Sigmoid colon (tissue), 7 donors: ENCODE data around the gene HOXA6. TPM values are rescaled to one million over a fixed set of nuclear protein-coding genes. Genes with fewer than 3 reads are reported as not detected.

ENCODE experiments used
- DNase-seq: peaks from one replicate; pipeline ENCODE4 v3.0.0-alpha.2; 2019
- H3K27ac ChIP-seq, 4 donors: fragments of 200-600 bp; sonication (generic); one replicate each; pipeline ENCODE4 v1.5.1; 2016 to 2019; ENCODE audit warnings: mild to moderate bottlenecking in 1 of 4
- H3K27me3 ChIP-seq, 3 donors: fragments of 200-600 bp; sonication (generic); one replicate each; pipeline ENCODE4 v1.5.1; 2019; ENCODE audit warnings: mild to moderate bottlenecking in 1 of 3
- H3K36me3 ChIP-seq, 4 donors: fragments of 200-600 bp; sonication (generic); one replicate each; pipeline ENCODE4 v1.5.1; 2016 to 2019
- H3K4me1 ChIP-seq, 4 donors: fragments of 200-600 bp; sonication (generic); one replicate each; pipeline ENCODE4 v1.5.1; 2017 to 2019
- H3K4me3 ChIP-seq, 4 donors: fragments of 200-600 bp; sonication (generic); one replicate each; pipeline ENCODE4 v1.5.1; 2017 to 2019; ENCODE audit warnings: mild to moderate bottlenecking in 2 of 4, moderate library complexity in 1 of 4
- H3K9me3 ChIP-seq, 4 donors: fragments of 200-600 bp in 3 of 4; sonication (generic) in 3 of 4; one replicate each; pipeline versions ENCODE4 v1.5.1 to v1.6.1; 2013 to 2019
- EP300 ChIP-seq, 4 donors: sonication (generic); formaldehyde crosslinking; IDR thresholded peaks; one replicate each; pipeline ENCODE4 v1.6.1; 2017; ENCODE audit warnings: antibody characterized with exemption in 4 of 4
- POLR2A ChIP-seq, 2 donors: fragments of 450-650 bp; IDR thresholded peaks; one replicate each; pipeline ENCODE4 v1.6.1; 2016; ENCODE audit warnings: antibody characterized with exemption in 2 of 2, mild to moderate bottlenecking in 2 of 2, moderate library complexity in 2 of 2
- POLR2AphosphoS5 ChIP-seq, 4 donors: sonication (generic); formaldehyde crosslinking; IDR thresholded peaks; one replicate each; pipeline ENCODE4 v1.6.1; 2017; ENCODE audit warnings: antibody characterized with exemption in 4 of 4
- WGBS, 2 donors: extraction: QIAGEN DNeasy Blood & Tissue Kit; methylation state at CpG; one replicate each; pipeline ENCODE4 v1.1.7; 2013; 5-methylcytosine and 5-hydroxymethylcytosine counted together
- intact Hi-C: fragments of 100-400 bp; cut with DNase I; formaldehyde crosslinking; loops from one replicate; pipeline ENCODE4 v1.15.1; 2023
- polyA plus RNA-seq, 3 donors: library from polyadenylated mRNA; stranded (reverse); fragments of 200-250 nt; gene quantifications; one replicate each; pipeline ENCODE4 v1.2.3, GENCODE V29; 2013
- total RNA-seq, 4 donors: library from RNA; depleted of rRNA; stranded (reverse); fragments of >200 nt; gene quantifications; one replicate each; pipeline ENCODE4 v1.1.0, GENCODE V29; 2016
- TF ChIP-seq, protein P1 (sequence below), 4 experiments: fragments of 450-650 bp in 3 of 4; fragments of 200-600 bp in 1 of 4; IDR thresholded peaks; one replicate each; pipeline ENCODE4 v1.5.1; 2016 to 2019; ENCODE audit warnings: antibody characterized with exemption in 4 of 4, mild to moderate bottlenecking in 3 of 4, moderate library complexity in 2 of 4
- donor health status: healthy with polysubstance abuse.
- donor health status: Bipolar disorder and iron deficiency.
- donor health status: healthy.

HOXA6 gene
- total and polyA plus RNA-seq, 7 donors: 1.6 to 10.0 (median 4.5) TPM; not detected in 1

DNA sequence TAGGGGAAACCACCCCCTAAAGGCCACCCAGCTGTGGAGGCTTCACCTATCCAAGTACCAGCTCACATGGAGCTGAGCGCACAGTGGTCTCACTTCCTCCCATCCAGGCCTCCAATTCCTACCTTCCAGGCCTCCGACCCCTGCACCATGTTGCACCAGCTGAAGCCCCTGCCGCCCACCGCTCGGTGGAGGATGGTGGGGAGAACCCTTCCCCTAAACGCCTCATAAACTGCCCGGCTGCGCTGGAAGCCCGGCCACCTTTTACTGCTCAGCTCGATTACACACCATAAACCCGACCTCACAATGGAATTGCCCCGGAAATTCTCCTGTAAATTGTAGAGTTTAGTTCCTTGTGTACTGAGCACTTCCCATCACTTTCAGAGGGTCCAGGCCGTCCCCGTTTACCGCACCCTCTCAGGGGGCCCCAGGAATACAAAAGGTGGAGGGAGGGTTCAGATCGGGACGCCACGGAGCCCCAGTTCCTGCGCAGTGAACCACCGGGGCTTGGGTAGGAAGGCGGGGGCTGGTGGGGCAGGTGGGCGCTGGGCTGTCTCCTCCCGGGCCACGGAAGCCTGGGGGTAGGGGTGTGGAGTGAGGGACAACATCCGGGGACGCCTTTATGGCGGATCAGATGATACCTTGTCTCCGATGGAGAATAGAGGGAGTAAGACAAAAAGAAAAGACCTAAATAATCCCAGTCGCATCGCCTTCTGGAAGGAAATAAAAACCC lies 10.3 kb upstream of the HOXA6 start:
- H3K36me3 ChIP-seq: no peaks in the 10 kb centered on the region
- no peak overlapping the region for H3K4me3 ChIP-seq
- H3K9me3 ChIP-seq: no peaks in the 10 kb centered on the region
- intact Hi-C loops: loop anchor here (5.0 kb wide), 2 partner anchors 301 to 1206 kb away; no protein-coding TSS in a partner anchor
- H3K27me3 ChIP-seq: no peaks in the 10 kb centered on the region
- TF ChIP-seq, protein P1, sequence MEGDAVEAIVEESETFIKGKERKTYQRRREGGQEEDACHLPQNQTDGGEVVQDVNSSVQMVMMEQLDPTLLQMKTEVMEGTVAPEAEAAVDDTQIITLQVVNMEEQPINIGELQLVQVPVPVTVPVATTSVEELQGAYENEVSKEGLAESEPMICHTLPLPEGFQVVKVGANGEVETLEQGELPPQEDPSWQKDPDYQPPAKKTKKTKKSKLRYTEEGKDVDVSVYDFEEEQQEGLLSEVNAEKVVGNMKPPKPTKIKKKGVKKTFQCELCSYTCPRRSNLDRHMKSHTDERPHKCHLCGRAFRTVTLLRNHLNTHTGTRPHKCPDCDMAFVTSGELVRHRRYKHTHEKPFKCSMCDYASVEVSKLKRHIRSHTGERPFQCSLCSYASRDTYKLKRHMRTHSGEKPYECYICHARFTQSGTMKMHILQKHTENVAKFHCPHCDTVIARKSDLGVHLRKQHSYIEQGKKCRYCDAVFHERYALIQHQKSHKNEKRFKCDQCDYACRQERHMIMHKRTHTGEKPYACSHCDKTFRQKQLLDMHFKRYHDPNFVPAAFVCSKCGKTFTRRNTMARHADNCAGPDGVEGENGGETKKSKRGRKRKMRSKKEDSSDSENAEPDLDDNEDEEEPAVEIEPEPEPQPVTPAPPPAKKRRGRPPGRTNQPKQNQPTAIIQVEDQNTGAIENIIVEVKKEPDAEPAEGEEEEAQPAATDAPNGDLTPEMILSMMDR (IDR thresholded peaks at IDR 0.05): no peak
- TF ChIP-seq POLR2AphosphoS5 (IDR thresholded peaks at IDR 0.05): no peak
- TF ChIP-seq POLR2A (IDR thresholded peaks at IDR 0.05): no peak
- no peak for TF ChIP-seq EP300 (IDR thresholded peaks at IDR 0.05)
- peak; percentile 60 for DNase-seq
- 11 to 29% methylated on average over 30 of the region's 30 CpGs for WGBS, 2 donors
- peak overlapping the region in 2 of 4 donors; percentile 83 to 91 for H3K27ac ChIP-seq
- H3K4me1 ChIP-seq: peaks cover 0 to 57% (median 50%) of the 10 kb centered on the region in 4 donors

DNA sequence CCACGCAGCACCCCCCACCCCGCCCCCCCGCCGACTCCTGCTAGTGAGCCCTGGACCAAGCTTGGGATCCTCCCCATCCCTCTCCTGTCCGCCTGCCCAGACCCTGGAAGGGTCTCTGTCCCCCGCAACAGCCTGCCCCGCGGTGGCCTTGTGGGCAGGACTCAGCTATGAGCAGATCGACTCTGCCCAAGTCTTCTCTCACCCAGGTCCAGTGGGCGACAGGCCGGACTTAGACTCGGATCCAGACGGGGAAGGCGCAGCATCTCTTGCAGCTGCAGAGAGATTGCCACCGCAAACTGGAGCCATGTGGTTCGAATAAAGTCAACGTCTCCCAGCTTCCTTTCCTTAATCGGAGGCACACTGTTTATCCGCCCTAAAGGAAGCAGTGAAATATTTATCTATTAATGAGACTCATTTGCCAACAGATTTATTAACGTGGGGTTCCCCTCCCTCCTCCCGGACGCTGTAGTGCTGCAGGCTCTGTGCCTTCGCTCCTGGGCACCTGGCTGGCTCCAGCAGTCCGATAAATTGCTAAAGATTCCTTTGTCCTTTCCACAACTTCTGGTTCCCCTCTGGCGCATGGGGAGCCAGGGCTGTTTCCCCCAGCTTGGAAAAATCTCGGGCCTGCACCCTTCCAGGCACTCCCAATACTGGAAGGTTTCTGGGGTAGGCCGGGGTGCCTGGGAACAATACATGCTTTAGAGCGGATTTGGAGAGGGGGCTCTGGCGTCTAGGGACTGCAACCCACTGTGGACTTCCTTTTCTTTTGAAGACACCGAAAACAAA lies 9.5 kb upstream of the HOXA6 start:
- Histone ChIP-seq H3K4me3 (peak overlapping the region; percentile 51 to 76 (median 64)), H3K27ac (peak overlapping the region in 3 of 4 donors; percentile 83 to 96 (median 91)), H3K4me1 (peaks cover 0 to 56% (median 49%) of the 10 kb centered on the region in 4 donors), H3K36me3 (no peaks in the 10 kb centered on the region), H3K27me3 (no peaks in the 10 kb centered on the region), H3K9me3 (no peaks in the 10 kb centered on the region)
- TF ChIP-seq POLR2A (IDR thresholded peaks at IDR 0.05) (no peak), POLR2AphosphoS5 (IDR thresholded peaks at IDR 0.05) (no peak), EP300 (IDR thresholded peaks at IDR 0.05) (no peak)
- TF ChIP-seq, protein P1 (IDR thresholded peaks at IDR 0.05): no peak
- DNase-seq: peak; percentile 74
- WGBS, 2 donors: 5 to 12% methylated on average over 30 of the region's 30 CpGs
- intact Hi-C loops: loop anchor here (5.0 kb wide), 2 partner anchors 300 to 1205 kb away; no protein-coding TSS in a partner anchor

DNA sequence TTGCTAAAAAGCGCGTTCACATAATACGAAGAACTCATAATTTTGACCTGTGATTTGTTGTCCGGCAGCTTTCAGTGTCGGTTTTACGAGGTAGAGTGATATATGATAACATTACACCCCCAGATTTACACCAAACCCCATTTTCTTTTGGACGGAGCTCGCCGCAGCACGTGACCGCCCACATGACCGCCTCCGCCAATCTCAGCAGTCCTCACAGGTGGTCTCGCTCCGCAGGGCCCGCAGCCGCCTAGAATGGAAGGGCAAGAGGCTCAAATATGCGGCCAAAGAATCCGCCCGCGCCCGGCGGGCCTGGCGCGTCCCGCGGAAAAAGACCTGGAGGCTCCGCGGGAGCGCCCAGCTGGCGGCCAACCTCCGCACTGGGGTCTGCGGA lies 8.9 kb upstream of the HOXA6 start, which contains the start of gene HOXA7:
HOXA7 (minus strand) TSS at position 168 of the 391 bp plus-strand sequence; CDS start at position 38, 130 bp downstream.
- WGBS, 2 donors: 1% methylated on average over 33 of the region's 33 CpGs
- Histone ChIP-seq H3K27me3 (no peaks in the 10 kb centered on the region), H3K36me3 (no peaks in the 10 kb centered on the region), H3K4me3 (peak within 1 kb of the TSS; percentile 51 to 76 (median 64)), H3K9me3 (no peaks in the 10 kb centered on the region), H3K27ac (peak within 1 kb of the TSS in 3 of 4 donors; percentile 83 to 96 (median 91)), H3K4me1 (peaks cover 0 to 53% (median 43%) of the 10 kb centered on the region in 4 donors)
- TF ChIP-seq POLR2A (IDR thresholded peaks at IDR 0.05) (peak; percentile 8 to 39), EP300 (IDR thresholded peaks at IDR 0.05) (no peak), POLR2AphosphoS5 (IDR thresholded peaks at IDR 0.05) (peak; percentile 60 to 79 (median 74))
- TF ChIP-seq, protein P1 (IDR thresholded peaks at IDR 0.05): no peak
- DNase-seq: peak; percentile 96
- intact Hi-C loops: loop anchor here (5.0 kb wide), 2 partner anchors 299 to 1204 kb away; no protein-coding TSS in a partner anchor

DNA sequence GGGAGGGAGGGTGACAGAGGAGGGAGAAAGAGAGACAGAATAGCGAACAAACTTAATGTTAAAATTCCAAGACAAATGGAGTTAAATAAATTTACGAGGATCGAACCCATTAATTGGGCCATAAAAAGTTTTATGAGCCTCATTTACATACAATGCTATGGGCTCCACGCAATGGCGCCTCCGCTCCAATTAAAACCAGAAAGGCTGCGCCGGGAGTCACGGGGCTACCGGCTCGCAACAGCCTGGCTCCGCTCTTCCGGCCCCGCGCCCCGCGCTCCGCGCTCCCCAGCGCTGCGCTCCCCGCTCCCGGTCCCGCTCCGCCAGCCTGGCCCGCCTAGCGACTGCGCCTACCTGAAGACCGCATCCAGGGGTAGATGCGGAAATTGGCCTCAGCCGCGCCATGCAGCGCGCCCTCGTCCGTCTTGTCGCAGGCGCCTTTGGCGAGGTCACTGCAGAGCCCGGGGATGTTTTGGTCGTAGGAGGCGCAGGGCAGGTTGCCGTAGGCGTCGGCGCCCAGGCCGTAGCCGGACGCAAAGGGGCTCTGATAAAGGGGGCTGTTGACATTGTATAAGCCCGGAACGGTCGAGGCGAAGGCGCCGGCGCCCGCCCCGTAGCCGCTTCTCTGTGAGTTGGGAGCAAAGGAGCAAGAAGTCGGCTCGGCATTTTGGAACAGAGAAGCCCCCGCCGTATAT lies 8.4 kb upstream of the HOXA6 start:
- H3K27ac ChIP-seq: peak overlapping the region in 3 of 4 donors; percentile 83 to 96 (median 91)
- peaks cover 0 to 52% (median 38%) of the 10 kb centered on the region in 4 donors for H3K4me1 ChIP-seq
- no peaks in the 10 kb centered on the region for H3K9me3 ChIP-seq
- H3K36me3 ChIP-seq: no peaks in the 10 kb centered on the region
- 1% methylated on average over 63 of the region's 63 CpGs for WGBS, 2 donors
- peak; percentile 80 for DNase-seq
- H3K27me3 ChIP-seq: no peaks in the 10 kb centered on the region
- intact Hi-C loops: loop anchor here (5.0 kb wide), 2 partner anchors 299 to 1204 kb away; no protein-coding TSS in a partner anchor
- peak overlapping the region; percentile 51 to 76 (median 64) for H3K4me3 ChIP-seq
- TF ChIP-seq POLR2A (IDR thresholded peaks at IDR 0.05) (peak in 1 of 2 donors; percentile 45), POLR2AphosphoS5 (IDR thresholded peaks at IDR 0.05) (peak; percentile 14 to 72 (median 48)), EP300 (IDR thresholded peaks at IDR 0.05) (no peak)
- TF ChIP-seq, protein P1 (IDR thresholded peaks at IDR 0.05): no peak
